GM23338 (cell line): ENCODE data around the gene TOP2A. TPM values are rescaled to one million over a fixed set of nuclear protein-coding genes. Genes with fewer than 3 reads are reported as not detected.
A peak's percentile ranks its signal among the peaks of the same experiment; 100 is the strongest.

ENCODE experiments used
- ATAC-seq: fragments of 200-7000 bp; cut with Tn5 transposase; 3 replicates; pipeline ENCODE4 v1.9.1; 2020
- DNase-seq: peaks from one replicate; pipeline ENCODE4 v3.0.0-alpha.2; 2015; ENCODE audit warnings: low spot score
- H2AFZ ChIP-seq: fragments of 200-600 bp; sonication (generic); 2 replicates; pipeline ENCODE4 v1.8.0; 2016; ENCODE audit warnings: antibody characterized with exemption, mild to moderate bottlenecking, moderate library complexity
- H3F3A ChIP-seq: fragments of 200-600 bp; sonication (generic); replicated peaks from 2 replicates; pipeline ENCODE4 v1.8.0; 2017; ENCODE audit warnings: antibody characterized with exemption, mixed run types, low read depth
- H3K27ac ChIP-seq: fragments of 200-600 bp; sonication (generic); 2 replicates; pipeline ENCODE4 v1.6.1; 2016; ENCODE audit warnings: low read depth
- H3K27me3 ChIP-seq: fragments of 200-600 bp; sonication (generic); 2 replicates; pipeline ENCODE4 v1.8.0; 2016; ENCODE audit warnings: mild to moderate bottlenecking, mixed run types, moderate library complexity; ENCODE audit not compliant: insufficient read depth
- H3K36me3 ChIP-seq: fragments of 200-600 bp; sonication (generic); 2 replicates; pipeline ENCODE4 v1.8.0; 2016; ENCODE audit warnings: mild to moderate bottlenecking; ENCODE audit not compliant: insufficient read depth
- H3K4me1 ChIP-seq: fragments of 200-600 bp; sonication (generic); 2 replicates; pipeline ENCODE4 v1.8.0; 2016; ENCODE audit warnings: mild to moderate bottlenecking, moderate library complexity; ENCODE audit not compliant: insufficient read depth
- H3K4me2 ChIP-seq: fragments of 200-600 bp; sonication (generic); 2 replicates; pipeline ENCODE4 v1.7.1; 2017; ENCODE audit warnings: mixed run types
- H3K4me3 ChIP-seq: fragments of 200-600 bp; sonication (generic); 2 replicates; pipeline ENCODE4 v1.6.1; 2016; ENCODE audit warnings: mixed run types
- H3K79me2 ChIP-seq: fragments of 200-600 bp; sonication (generic); replicated peaks from 2 replicates; pipeline ENCODE4 v1.8.0; 2017; ENCODE audit warnings: mild to moderate bottlenecking; ENCODE audit not compliant: insufficient read depth
- H3K9me2 ChIP-seq: fragments of 200-600 bp; sonication (generic); 2 replicates; pipeline ENCODE4 v1.8.0; 2017; ENCODE audit not compliant: insufficient read depth
- H4K20me1 ChIP-seq: fragments of 200-600 bp; sonication (generic); replicated peaks from 2 replicates; pipeline ENCODE4 v1.8.0; 2017; ENCODE audit warnings: mild to moderate bottlenecking; ENCODE audit not compliant: insufficient read depth
- H3K27ac Mint-ChIP-seq: 2 replicates; pipeline ENCODE4 v1.8.0; 2020; ENCODE audit warnings: inconsistent platforms, mild to moderate bottlenecking, moderate library complexity, mixed read lengths
- H3K27me3 Mint-ChIP-seq: 3 replicates; pipeline ENCODE4 v1.8.0; 2022; ENCODE audit warnings: low read depth, mild to moderate bottlenecking, moderate library complexity, mixed read lengths, inconsistent platforms; ENCODE audit not compliant: insufficient read depth, poor library complexity
- H3K36me3 Mint-ChIP-seq: 3 replicates; pipeline ENCODE4 v1.8.0; 2021; ENCODE audit warnings: low read depth, mild to moderate bottlenecking, inconsistent platforms, moderate library complexity, mixed read lengths
- H3K4me1 Mint-ChIP-seq: 3 replicates; pipeline ENCODE4 v1.8.0; 2020; ENCODE audit warnings: mild to moderate bottlenecking, inconsistent platforms, mixed read lengths
- H3K4me3 Mint-ChIP-seq: 3 replicates; pipeline ENCODE4 v1.8.0; 2021; ENCODE audit warnings: moderate library complexity, mild to moderate bottlenecking, inconsistent platforms, mixed read lengths
- H3K9me3 Mint-ChIP-seq: 3 replicates; pipeline ENCODE4 v1.8.0; 2020; ENCODE audit warnings: moderate library complexity, mild to moderate bottlenecking, inconsistent platforms, mixed read lengths
- CREB1 ChIP-seq: fragments of 250-450 bp; sonication (Bioruptor Pico); IDR thresholded peaks from 2 replicates; pipeline ENCODE4 v1.5.0; 2020; ENCODE audit warnings: low read depth, mild to moderate bottlenecking, moderate library complexity
- EZH2 ChIP-seq: fragments of 200-600 bp; sonication (generic); IDR thresholded peaks from one replicate; pipeline ENCODE4 v1.8.0; 2017; ENCODE audit warnings: antibody characterized with exemption, mild to moderate bottlenecking, low read depth; ENCODE audit not compliant: unreplicated experiment
- EZH2phosphoT487 ChIP-seq: fragments of 200-600 bp; sonication (generic); IDR thresholded peaks from one replicate; pipeline ENCODE4 v1.8.1; 2018; ENCODE audit warnings: antibody characterized with exemption; ENCODE audit not compliant: unreplicated experiment
- JUNB ChIP-seq: IDR thresholded peaks from one replicate; pipeline ENCODE4 v1.6.1; 2016; ENCODE audit warnings: antibody characterized with exemption; ENCODE audit not compliant: unreplicated experiment
- NANOG ChIP-seq: IDR thresholded peaks from 2 replicates; pipeline ENCODE4 v1.6.1; 2016; ENCODE audit warnings: antibody characterized with exemption, borderline replicate concordance
- POLR2AphosphoS5 ChIP-seq: IDR thresholded peaks from 2 replicates; pipeline ENCODE4 v1.6.1; 2016; ENCODE audit warnings: antibody characterized with exemption, low read depth
- STAT1 ChIP-seq: IDR thresholded peaks from one replicate; pipeline ENCODE4 v1.6.1; 2016; ENCODE audit warnings: antibody characterized with exemption; ENCODE audit not compliant: unreplicated experiment
- ZNF114 ChIP-seq: fragments of 250-450 bp; sonication (Bioruptor Pico); IDR thresholded peaks from 2 replicates; pipeline ENCODE4 v1.5.0; 2020; ENCODE audit warnings: mild to moderate bottlenecking, moderate library complexity
- ZNF331 ChIP-seq: fragments of 250-450 bp; sonication (Bioruptor Pico); IDR thresholded peaks from 2 replicates; pipeline ENCODE4 v1.5.0; 2020; ENCODE audit warnings: low read depth, mild to moderate bottlenecking, moderate library complexity
- polyA plus RNA-seq: library from polyadenylated mRNA; unstranded; fragments of >200 nt; fragmentation: Nextera tagmentation; extraction: Ambion mirVana; gene quantifications from 2 replicates; pipeline ENCODE4 v1.2.1, GENCODE V29; 2016
- total RNA-seq: library from RNA; depleted of rRNA; stranded (reverse); fragments of >200 nt; shearing (Covaris generic); gene quantifications from 2 replicates; pipeline ENCODE4 v1.2.3, GENCODE V29; 2014
- TF ChIP-seq, protein P1 (sequence below): fragments of 250-450 bp; sonication (Bioruptor Pico); IDR thresholded peaks from 2 replicates; pipeline ENCODE4 v1.5.0; 2020; ENCODE audit warnings: mild to moderate bottlenecking, moderate library complexity
- TF ChIP-seq, protein P2 (sequence below): IDR thresholded peaks from 2 replicates; pipeline ENCODE4 v1.6.1; 2016; ENCODE audit warnings: antibody characterized with exemption
- TF ChIP-seq, protein P3 (sequence below): IDR thresholded peaks from one replicate; pipeline ENCODE4 v1.6.1; 2018; ENCODE audit warnings: antibody characterized with exemption; ENCODE audit not compliant: unreplicated experiment
- TF ChIP-seq, protein P4 (sequence below), 2 experiments: fragments of 200-600 bp in 1 of 2; sonication (generic) in 1 of 2; conservative IDR thresholded peaks; 2 replicates each; pipeline versions ENCODE4 v1.5.1 to v1.6.1; 2016 to 2017; ENCODE audit warnings: antibody characterized with exemption in 2 of 2, low read depth in 2 of 2, mild to moderate bottlenecking in 2 of 2, moderate library complexity in 1 of 2

TOP2A gene
- total and polyA plus RNA-seq, 2 experiments from 2014 or later: 263 to 442 TPM

DNA sequence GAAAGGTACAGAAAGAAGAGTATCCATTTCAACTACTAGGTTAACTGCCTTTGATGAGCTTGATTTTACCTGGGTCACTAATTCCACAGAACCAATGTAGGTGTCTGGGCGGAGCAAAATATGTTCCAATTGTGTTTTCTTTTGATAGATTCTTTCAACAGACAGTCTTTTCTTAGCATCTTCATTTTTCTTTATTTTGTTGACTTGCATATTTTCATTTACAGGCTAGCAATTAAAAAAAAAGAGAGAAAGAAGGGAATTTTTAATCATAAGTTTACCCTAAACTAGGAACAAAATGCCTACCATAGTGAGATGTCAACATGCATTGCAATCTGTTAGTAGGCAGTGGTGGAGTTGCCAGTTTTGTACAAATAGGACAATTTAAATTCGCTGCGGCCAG, 1.0 kb downstream of the TOP2A start:
- Mint-ChIP-seq H3K36me3 (peaks cover 52% of the 10 kb centered on the region), H3K9me3 (no peaks in the 10 kb centered on the region), H3K4me3 (peak overlapping the region; percentile 99), H3K27me3 (peaks cover 2% of the 10 kb centered on the region), H3K4me1 (peaks cover 40% of the 10 kb centered on the region), H3K27ac (peak overlapping the region; percentile 96)
- no peaks in the 10 kb centered on the region; the same call in none of the 2 replicates for H4K20me1 ChIP-seq
- peaks cover 12% of the 10 kb centered on the region; the same call in 1 of the 2 replicates for H3F3A ChIP-seq
- TF ChIP-seq, protein P1, sequence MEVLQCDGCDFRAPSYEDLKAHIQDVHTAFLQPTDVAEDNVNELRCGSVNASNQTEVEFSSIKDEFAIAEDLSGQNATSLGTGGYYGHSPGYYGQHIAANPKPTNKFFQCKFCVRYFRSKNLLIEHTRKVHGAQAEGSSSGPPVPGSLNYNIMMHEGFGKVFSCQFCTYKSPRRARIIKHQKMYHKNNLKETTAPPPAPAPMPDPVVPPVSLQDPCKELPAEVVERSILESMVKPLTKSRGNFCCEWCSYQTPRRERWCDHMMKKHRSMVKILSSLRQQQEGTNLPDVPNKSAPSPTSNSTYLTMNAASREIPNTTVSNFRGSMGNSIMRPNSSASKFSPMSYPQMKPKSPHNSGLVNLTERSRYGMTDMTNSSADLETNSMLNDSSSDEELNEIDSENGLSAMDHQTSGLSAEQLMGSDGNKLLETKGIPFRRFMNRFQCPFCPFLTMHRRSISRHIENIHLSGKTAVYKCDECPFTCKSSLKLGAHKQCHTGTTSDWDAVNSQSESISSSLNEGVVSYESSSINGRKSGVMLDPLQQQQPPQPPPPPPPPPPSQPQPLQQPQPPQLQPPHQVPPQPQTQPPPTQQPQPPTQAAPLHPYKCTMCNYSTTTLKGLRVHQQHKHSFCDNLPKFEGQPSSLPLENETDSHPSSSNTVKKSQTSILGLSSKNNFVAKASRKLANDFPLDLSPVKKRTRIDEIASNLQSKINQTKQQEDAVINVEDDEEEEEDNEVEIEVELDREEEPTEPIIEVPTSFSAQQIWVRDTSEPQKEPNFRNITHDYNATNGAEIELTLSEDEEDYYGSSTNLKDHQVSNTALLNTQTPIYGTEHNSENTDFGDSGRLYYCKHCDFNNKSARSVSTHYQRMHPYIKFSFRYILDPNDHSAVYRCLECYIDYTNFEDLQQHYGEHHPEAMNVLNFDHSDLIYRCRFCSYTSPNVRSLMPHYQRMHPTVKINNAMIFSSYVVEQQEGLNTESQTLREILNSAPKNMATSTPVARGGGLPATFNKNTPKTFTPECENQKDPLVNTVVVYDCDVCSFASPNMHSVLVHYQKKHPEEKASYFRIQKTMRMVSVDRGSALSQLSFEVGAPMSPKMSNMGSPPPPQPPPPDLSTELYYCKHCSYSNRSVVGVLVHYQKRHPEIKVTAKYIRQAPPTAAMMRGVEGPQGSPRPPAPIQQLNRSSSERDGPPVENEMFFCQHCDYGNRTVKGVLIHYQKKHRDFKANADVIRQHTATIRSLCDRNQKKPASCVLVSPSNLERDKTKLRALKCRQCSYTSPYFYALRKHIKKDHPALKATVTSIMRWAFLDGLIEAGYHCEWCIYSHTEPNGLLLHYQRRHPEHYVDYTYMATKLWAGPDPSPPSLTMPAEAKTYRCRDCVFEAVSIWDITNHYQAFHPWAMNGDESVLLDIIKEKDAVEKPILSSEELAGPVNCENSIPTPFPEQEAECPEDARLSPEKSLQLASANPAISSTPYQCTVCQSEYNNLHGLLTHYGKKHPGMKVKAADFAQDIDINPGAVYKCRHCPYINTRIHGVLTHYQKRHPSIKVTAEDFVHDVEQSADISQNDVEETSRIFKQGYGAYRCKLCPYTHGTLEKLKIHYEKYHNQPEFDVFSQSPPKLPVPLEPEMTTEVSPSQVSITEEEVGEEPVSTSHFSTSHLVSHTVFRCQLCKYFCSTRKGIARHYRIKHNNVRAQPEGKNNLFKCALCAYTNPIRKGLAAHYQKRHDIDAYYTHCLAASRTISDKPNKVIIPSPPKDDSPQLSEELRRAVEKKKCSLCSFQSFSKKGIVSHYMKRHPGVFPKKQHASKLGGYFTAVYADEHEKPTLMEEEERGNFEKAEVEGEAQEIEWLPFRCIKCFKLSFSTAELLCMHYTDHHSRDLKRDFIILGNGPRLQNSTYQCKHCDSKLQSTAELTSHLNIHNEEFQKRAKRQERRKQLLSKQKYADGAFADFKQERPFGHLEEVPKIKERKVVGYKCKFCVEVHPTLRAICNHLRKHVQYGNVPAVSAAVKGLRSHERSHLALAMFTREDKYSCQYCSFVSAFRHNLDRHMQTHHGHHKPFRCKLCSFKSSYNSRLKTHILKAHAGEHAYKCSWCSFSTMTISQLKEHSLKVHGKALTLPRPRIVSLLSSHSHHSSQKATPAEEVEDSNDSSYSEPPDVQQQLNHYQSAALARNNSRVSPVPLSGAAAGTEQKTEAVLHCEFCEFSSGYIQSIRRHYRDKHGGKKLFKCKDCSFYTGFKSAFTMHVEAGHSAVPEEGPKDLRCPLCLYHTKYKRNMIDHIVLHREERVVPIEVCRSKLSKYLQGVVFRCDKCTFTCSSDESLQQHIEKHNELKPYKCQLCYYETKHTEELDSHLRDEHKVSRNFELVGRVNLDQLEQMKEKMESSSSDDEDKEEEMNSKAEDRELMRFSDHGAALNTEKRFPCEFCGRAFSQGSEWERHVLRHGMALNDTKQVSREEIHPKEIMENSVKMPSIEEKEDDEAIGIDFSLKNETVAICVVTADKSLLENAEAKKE (CRISPR knock-in tag): no peak
- TF ChIP-seq STAT1 (no peak), ZNF331 (CRISPR knock-in tag) (no peak), CREB1 (CRISPR knock-in tag) (no peak), EZH2phosphoT487 (no peak), POLR2AphosphoS5 (no peak), JUNB (no peak), NANOG (no peak), ZNF114 (CRISPR knock-in tag) (no peak), EZH2 (no peak)
- TF ChIP-seq, protein P2, sequence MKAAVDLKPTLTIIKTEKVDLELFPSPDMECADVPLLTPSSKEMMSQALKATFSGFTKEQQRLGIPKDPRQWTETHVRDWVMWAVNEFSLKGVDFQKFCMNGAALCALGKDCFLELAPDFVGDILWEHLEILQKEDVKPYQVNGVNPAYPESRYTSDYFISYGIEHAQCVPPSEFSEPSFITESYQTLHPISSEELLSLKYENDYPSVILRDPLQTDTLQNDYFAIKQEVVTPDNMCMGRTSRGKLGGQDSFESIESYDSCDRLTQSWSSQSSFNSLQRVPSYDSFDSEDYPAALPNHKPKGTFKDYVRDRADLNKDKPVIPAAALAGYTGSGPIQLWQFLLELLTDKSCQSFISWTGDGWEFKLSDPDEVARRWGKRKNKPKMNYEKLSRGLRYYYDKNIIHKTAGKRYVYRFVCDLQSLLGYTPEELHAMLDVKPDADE: no peak
- TF ChIP-seq, protein P3, sequence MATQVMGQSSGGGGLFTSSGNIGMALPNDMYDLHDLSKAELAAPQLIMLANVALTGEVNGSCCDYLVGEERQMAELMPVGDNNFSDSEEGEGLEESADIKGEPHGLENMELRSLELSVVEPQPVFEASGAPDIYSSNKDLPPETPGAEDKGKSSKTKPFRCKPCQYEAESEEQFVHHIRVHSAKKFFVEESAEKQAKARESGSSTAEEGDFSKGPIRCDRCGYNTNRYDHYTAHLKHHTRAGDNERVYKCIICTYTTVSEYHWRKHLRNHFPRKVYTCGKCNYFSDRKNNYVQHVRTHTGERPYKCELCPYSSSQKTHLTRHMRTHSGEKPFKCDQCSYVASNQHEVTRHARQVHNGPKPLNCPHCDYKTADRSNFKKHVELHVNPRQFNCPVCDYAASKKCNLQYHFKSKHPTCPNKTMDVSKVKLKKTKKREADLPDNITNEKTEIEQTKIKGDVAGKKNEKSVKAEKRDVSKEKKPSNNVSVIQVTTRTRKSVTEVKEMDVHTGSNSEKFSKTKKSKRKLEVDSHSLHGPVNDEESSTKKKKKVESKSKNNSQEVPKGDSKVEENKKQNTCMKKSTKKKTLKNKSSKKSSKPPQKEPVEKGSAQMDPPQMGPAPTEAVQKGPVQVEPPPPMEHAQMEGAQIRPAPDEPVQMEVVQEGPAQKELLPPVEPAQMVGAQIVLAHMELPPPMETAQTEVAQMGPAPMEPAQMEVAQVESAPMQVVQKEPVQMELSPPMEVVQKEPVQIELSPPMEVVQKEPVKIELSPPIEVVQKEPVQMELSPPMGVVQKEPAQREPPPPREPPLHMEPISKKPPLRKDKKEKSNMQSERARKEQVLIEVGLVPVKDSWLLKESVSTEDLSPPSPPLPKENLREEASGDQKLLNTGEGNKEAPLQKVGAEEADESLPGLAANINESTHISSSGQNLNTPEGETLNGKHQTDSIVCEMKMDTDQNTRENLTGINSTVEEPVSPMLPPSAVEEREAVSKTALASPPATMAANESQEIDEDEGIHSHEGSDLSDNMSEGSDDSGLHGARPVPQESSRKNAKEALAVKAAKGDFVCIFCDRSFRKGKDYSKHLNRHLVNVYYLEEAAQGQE: no peak
- TF ChIP-seq, protein P4, sequence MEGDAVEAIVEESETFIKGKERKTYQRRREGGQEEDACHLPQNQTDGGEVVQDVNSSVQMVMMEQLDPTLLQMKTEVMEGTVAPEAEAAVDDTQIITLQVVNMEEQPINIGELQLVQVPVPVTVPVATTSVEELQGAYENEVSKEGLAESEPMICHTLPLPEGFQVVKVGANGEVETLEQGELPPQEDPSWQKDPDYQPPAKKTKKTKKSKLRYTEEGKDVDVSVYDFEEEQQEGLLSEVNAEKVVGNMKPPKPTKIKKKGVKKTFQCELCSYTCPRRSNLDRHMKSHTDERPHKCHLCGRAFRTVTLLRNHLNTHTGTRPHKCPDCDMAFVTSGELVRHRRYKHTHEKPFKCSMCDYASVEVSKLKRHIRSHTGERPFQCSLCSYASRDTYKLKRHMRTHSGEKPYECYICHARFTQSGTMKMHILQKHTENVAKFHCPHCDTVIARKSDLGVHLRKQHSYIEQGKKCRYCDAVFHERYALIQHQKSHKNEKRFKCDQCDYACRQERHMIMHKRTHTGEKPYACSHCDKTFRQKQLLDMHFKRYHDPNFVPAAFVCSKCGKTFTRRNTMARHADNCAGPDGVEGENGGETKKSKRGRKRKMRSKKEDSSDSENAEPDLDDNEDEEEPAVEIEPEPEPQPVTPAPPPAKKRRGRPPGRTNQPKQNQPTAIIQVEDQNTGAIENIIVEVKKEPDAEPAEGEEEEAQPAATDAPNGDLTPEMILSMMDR (conservative IDR thresholded peaks at IDR 0.05; ENCODE audit: low read depth in 2 of 2): no peak
- H3K4me2 ChIP-seq: peak overlapping the region; percentile 94
- peaks cover 41% of the 10 kb centered on the region for H3K36me3 ChIP-seq
- no peaks in the 10 kb centered on the region for H3K9me2 ChIP-seq
- peaks cover 20% of the 10 kb centered on the region for H3K4me1 ChIP-seq
- peak overlapping the region; percentile 96 for H3K4me3 ChIP-seq
- no peaks in the 10 kb centered on the region for H3K27me3 ChIP-seq
- DNase-seq (no peak), ATAC-seq (no peak)
- peaks cover 30% of the 10 kb centered on the region for H3K79me2 ChIP-seq
- H3K27ac ChIP-seq: no peak overlapping the region
- no peak overlapping the region for H2AFZ ChIP-seq
